PFSK-1 (cell line): ENCODE results near the gene FOXJ3.

Source experiments
- POLR2AphosphoS5 ChIP-seq: IDR thresholded peaks from 2 replicates; pipeline ENCODE4 v1.6.1; 2012; ENCODE audit warnings: low read depth, mild to moderate bottlenecking, control low read depth, low read length, moderate library complexity
- TF ChIP-seq, protein P1 (sequence below), 2 experiments: IDR thresholded peaks; 2 replicates each; pipeline versions ENCODE4 v1.6.1 to v1.8.0; 2011 to 2012; ENCODE audit warnings: low read depth in 2 of 2, low read length in 2 of 2, control low read depth in 1 of 2, inconsistent platforms in 1 of 2, mild to moderate bottlenecking in 1 of 2, moderate library complexity in 1 of 2; ENCODE audit not compliant: insufficient read depth in 1 of 2

DNA sequence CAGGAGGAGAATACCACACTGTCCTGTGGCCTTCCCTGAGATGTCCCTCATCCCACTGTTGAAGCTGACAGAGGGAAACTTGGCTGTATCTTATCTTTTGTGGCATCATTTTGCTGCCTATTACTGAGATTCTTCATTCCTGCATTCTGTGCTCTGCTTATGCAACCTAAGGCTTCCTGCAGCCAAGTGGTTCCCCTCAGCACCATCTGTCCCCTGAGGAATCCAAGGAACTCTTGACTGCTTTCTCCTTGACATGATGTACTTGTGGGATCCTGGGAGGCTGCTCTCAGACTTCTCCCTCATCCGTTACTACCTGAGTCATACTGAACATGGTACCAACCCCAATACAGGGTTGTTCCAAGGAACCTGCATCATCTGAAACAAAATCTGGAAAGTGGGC, 24.4 kb upstream of the FOXJ3 start:
- no peak for TF ChIP-seq POLR2AphosphoS5
- TF ChIP-seq, protein P1, sequence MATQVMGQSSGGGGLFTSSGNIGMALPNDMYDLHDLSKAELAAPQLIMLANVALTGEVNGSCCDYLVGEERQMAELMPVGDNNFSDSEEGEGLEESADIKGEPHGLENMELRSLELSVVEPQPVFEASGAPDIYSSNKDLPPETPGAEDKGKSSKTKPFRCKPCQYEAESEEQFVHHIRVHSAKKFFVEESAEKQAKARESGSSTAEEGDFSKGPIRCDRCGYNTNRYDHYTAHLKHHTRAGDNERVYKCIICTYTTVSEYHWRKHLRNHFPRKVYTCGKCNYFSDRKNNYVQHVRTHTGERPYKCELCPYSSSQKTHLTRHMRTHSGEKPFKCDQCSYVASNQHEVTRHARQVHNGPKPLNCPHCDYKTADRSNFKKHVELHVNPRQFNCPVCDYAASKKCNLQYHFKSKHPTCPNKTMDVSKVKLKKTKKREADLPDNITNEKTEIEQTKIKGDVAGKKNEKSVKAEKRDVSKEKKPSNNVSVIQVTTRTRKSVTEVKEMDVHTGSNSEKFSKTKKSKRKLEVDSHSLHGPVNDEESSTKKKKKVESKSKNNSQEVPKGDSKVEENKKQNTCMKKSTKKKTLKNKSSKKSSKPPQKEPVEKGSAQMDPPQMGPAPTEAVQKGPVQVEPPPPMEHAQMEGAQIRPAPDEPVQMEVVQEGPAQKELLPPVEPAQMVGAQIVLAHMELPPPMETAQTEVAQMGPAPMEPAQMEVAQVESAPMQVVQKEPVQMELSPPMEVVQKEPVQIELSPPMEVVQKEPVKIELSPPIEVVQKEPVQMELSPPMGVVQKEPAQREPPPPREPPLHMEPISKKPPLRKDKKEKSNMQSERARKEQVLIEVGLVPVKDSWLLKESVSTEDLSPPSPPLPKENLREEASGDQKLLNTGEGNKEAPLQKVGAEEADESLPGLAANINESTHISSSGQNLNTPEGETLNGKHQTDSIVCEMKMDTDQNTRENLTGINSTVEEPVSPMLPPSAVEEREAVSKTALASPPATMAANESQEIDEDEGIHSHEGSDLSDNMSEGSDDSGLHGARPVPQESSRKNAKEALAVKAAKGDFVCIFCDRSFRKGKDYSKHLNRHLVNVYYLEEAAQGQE (IDR thresholded peaks at IDR 0.05; ENCODE audit: insufficient read depth in 1 of 2, low read depth in 2 of 2, low read length in 2 of 2) = no peak
